GM18858 (cell line): ENCODE data around the gene DGKD.
"Not testable (repeated sequence)": the region's sequence is repeated elsewhere in the genome, so short reads cannot be mapped to it uniquely, and the experiment has no call there.

ENCODE experiments used
- ATAC-seq: cut with Tn5 transposase; IDR thresholded peaks from one replicate; pipeline ENCODE4 v1.9.1; 2021; ENCODE audit not compliant: unreplicated experiment

The DGKD gene

DNA sequence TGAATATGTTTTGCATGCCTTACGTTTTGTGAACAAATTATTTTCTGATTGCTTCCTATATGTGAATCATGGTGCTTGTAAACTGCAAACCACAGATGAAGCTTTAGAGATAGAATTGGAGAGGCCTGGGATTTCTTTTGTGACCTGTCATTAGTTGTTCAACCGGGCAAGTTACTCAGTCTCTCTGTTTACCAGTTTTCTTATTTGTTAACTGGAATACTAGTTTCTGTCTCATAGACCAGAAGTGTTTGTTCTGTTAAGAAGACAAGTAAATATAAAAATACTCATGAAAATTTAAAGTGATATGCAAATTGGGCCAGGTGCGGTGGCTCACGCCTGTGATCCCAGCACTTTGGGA is 27.3 kb downstream of the DGKD start:
- no peak for ATAC-seq

- no peak for ATAC-seq
Measured at GRCh38 chr2:233384015-233384414, 29.7 kb downstream of the DGKD start.

DNA sequence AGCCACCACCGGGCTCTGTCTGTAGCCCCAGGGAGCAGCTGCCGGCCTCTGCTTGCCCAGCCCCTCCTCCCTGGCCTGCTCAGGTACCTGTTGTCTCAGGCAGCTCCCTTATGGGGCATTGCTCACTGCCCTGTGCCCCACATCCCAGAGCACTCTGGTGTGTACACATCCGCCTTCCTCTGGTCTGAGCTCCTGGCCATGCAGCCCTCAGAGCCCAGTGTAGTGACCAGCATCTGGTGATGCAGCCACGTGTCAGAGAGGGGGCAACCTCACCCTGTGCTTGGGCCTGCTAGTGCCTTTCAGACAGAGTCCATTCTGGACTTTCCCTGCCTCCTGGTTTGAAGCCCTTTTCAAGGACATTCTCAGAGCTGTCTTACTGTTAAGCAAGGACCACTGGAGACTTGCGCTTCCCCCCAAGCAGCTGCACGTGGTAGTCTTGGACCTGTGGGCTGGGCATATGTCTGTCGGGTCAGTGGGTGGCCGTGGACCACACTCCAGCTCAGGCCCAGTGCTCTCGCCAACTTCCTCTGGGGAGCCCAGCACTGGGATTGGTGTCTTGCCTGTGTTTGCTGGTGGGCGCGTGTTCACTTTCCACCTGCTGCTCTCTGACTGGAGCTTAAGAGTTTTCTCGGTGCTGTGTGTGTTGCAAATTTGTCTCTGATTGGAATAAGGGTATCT is 30.7 kb downstream of the DGKD start:
- no peak for ATAC-seq

DNA sequence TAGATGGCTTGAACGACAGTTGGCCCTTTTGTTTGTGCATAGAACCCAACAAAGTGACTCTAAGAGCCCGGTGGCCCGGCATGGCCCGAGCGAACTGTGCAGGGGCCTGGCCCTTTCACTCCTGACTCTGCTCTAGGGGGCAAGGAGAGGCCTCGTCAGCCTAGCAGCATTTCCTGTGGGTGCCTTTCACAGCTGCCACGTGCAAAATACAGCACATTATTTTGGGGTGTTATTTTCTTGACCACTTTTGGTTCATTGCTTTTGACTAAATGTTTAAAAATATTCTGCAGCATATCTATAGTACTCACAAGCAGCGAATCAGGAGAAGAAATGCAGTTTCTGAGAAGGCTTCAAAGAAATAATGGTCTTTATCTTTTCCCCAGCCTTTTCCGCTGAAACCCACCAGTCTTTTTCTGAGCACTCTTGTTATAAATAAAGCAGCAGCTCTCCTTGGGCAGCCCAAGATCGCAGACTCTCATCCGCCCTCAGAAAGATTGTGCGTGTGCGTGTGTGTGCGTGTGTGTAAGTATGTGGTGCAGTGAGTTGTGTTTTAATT is 31.3 kb downstream of the DGKD start:
- peak; percentile 45 for ATAC-seq

- no peak for ATAC-seq
Measured at GRCh38 chr2:233386382-233387041, 32.2 kb downstream of the DGKD start.

GRCh38 chr2:233387225-233387624 is 32.9 kb downstream of the DGKD start:
- ATAC-seq, result no peak

DNA sequence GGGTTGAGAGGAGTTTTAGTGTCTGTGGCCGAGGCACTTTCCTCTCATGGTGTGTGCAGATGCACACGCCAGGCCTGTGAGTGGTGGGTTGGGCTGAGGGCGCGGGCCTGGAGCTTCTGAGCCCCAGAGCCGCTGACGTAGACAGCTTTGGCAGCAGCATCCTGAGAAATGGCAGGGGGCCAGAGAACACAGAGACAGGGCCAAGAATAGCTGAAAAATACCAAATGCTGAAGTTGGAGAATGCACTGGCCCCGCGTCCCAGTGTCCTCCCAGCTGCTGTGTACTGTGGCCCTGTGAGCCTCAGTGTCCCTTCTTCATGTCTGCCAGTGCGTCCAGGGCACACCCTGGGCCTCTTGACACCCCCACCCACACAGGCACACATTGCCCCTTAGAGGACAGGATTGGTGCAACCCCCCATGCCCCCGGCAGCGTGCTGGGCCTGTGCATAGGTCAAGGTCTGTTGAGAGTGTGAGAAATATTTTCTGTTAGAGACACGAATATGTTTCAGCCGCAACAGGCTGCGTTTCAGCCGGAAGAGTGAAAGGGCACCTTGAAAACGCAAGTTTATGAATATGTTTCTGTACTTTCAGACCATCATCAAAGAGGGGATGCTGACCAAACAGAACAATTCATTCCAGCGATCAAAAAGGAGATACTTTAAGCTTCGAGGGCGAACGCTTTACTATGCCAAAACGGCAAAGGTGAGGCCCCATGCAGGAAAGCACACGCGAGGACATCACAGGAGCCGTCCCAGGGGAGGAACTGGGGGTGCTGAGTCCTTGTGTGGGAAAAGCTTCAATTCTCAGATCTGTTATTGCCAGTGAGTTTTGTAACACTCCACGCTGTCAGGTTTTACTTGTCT is 33.6 kb downstream of the DGKD start:
- no peak for ATAC-seq

- ATAC-seq, result no peak
Measured at GRCh38 chr2:233389601-233390125, 35.4 kb downstream of the DGKD start.

- ATAC-seq, result no peak
Measured at GRCh38 chr2:233395687-233396086, 41.4 kb downstream of the DGKD start.

- not testable (repeated sequence) for ATAC-seq
Measured at GRCh38 chr2:233396726-233397665, 42.7 kb downstream of the DGKD start.

DNA sequence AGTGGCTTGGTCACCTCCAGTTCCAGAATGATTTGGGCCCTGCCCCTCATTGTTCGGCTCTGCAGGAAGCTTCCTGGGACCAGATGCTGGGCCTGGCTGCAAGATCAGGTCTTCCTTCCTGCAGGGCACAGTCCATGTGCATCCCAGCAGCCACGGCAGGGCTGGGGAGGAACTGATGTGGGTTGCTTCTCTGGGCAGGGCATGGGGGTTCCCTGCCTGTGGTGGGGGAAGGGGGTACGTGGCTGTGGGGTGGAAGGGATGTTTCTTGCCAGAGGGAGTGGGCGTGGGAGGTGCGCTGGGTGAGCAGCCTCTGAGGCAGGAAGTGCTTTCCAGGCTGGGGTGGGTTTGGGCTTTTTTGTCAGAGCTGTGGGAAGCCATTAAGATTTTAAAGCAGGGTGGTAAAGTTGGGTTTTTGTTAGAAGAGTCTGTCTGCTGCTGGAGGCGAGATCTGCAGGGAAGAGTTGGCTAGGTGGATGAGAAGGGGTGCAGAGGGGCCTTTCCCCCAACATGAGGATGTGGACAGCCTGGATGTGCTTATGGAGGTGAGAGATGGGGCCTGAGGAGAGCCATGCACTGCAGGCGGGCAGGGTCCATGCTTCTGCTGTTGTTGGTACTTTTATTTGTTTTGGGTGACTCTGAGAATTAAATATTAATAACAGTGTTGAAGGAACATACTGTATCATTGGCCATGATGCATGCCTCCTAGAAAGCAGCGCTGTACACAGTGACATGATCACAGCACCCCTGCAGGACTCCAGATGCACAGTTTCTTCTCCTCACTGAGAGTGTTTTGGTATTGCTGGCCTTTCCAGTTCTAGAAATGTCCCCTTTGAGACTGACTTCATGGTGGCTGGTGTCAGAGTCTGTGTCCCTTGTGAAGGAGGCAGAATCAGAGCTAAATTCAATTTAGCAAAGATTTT is 45.3 kb downstream of the DGKD start:
- no peak for ATAC-seq

- no peak for ATAC-seq
Measured at GRCh38 chr2:233400341-233400740, 46.0 kb downstream of the DGKD start.

DNA sequence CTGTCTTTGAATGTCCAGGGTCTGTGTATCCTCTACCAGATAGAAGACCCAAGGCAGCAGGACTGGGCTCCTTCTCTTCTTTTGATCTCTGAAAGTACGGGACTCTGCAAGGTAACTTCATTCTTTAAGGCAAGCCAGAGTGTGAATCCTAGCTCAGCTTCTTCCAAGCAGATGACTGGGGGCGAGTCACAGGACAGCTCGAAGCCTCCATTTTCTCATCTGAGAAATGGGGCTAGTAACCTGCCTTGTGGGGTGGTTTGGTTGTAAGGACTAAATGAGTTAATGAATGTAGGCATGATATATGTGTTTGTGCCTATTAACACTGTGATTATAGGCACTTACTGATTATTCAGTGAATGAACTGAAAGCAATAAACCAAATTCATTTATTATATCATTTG is 46.7 kb downstream of the DGKD start:
- ATAC-seq, result no peak

- ATAC-seq, result no peak
Measured at GRCh38 chr2:233402346-233402745, 48.1 kb downstream of the DGKD start.

DNA sequence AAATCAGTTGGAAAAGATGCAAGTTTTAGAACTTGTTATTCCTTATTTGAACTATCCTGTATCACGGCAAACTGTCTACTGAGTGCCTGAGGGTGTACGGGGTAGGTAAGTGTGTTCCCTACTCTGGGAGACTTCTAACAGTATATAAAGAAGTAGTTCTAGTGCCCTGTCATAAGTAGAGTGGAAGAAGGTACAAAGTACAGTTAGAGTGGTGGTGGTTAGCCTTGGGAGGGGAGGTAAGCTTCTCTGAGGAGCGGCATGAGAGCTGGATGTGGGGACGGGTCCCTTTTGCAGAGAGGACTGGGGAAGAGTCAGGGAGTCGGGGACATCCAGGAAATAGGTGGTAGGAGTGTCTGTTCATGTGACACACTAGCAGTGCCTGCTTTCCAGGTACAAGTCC is 48.5 kb downstream of the DGKD start:
- no peak for ATAC-seq

DNA sequence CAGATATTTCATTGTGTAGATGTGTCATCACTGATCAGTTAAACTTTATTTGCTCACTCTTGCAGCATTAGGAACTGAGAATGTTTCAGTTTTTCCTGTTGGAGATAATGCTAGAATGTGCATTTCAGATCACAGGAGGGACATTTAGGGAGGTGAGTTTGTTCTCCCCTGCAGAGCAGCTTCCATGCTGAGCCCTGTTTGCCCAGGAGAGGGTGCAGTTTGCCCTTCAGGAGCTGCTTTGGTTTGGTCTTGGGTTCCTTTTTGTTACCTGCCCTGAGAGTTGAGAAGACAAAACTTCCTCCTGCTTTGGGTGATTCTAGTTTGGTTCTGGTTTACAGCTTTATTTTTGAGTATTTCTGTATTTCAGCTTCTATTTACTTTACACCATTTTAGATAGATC is 49.9 kb downstream of the DGKD start:
- peak; percentile 53 for ATAC-seq

- no peak for ATAC-seq
Measured at GRCh38 chr2:233406865-233407264, 52.6 kb downstream of the DGKD start.

DNA sequence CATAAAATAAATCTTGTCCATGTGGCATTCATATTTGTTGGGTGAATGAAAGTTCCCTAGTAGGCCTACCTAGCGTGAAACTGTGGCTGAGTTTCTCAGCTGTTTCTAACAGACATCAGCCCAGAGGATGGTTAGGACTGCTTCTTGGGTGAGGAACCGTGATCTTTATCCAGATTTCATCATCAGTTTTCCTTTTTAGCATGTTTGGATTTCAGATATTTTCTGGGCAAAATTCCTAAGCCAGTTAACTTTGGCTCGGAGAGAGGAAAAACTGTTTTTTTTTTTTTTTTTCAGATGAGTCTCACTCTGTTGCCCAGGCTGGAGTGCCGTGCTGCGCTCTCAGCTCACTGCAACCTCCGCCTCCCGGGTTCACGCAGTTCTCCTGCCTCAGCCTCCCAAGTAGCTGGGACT is 53.5 kb downstream of the DGKD start:
- no peak for ATAC-seq
